Thoracic aorta (tissue), 2 donors: Measurements from ENCODE around the gene SLC27A4. TPM values are rescaled to one million over a fixed set of nuclear protein-coding genes. Genes with fewer than 3 reads are reported as not detected.

Source experiments
- ATAC-seq: fragments of 150-250 bp; one replicate; pipeline ENCODE4 v1.8.0; 2017; ENCODE audit warnings: low read depth; ENCODE audit not compliant: insufficient number of reproducible peaks, low FRiP score
- DNase-seq: peaks from one replicate; pipeline ENCODE4 v3.0.0-alpha.2; 2020; ENCODE audit warnings: low spot score
- H3K27ac ChIP-seq, 2 donors: fragments of 200-600 bp; sonication (generic); 1 replicate in 1 of 2; 2 replicates in 1 of 2; pipeline ENCODE4 v1.5.1; 2016; ENCODE audit warnings: mild to moderate bottlenecking in 2 of 2, moderate library complexity in 2 of 2
- H3K27me3 ChIP-seq: fragments of 200-600 bp; sonication (generic); replicated peaks from 2 replicates; pipeline ENCODE4 v1.6.0; 2016; ENCODE audit warnings: mild to moderate bottlenecking; ENCODE audit not compliant: insufficient read depth
- H3K36me3 ChIP-seq: fragments of 200-600 bp; sonication (generic); one replicate; pipeline ENCODE4 v1.5.1; 2016
- H3K4me1 ChIP-seq, 2 donors: fragments of 200-600 bp; sonication (generic); 1 replicate in 1 of 2; 2 replicates in 1 of 2; pipeline versions ENCODE4 v1.5.1 to v1.6.0; 2016; ENCODE audit warnings: low read depth in 2 of 2, mild to moderate bottlenecking in 1 of 2; ENCODE audit not compliant: control insufficient read depth in 1 of 2
- H3K4me3 ChIP-seq: fragments of 200-600 bp; sonication (generic); 2 replicates; pipeline ENCODE4 v1.5.1; 2016; ENCODE audit warnings: mild to moderate bottlenecking
- H3K9me3 ChIP-seq: fragments of 200-600 bp; sonication (generic); 2 replicates; pipeline ENCODE4 v1.5.1; 2016
- CTCF ChIP-seq: fragments of 200-600 bp; sonication (generic); IDR thresholded peaks from one replicate; pipeline ENCODE4 v1.5.1; 2019; ENCODE audit warnings: antibody characterized with exemption
- total RNA-seq, 2 donors: library from RNA; depleted of rRNA; stranded (reverse); fragments of >200 nt; gene quantifications; one replicate each; pipeline versions ENCODE4 v1.1.0 to v1.2.3, GENCODE V29; 2016

SLC27A4 gene
- total RNA-seq, 2 donors from 2014 or later = 20.9 to 36.8 TPM

- Histone ChIP-seq H3K27ac (no peak overlapping the region), H3K4me3 (no peak overlapping the region), H3K9me3 (no peaks in the 10 kb centered on the region), H3K27me3 (no peaks in the 10 kb centered on the region), H3K36me3 (peaks cover 19% of the 10 kb centered on the region), H3K4me1 (no peaks in the 10 kb centered on the region)
- no peak for ATAC-seq
- no peak for TF ChIP-seq CTCF
- DNase-seq = no peak
Observed at GRCh38 chr9:128355451-128355850, 15.1 kb downstream of the SLC27A4 start.

- Histone ChIP-seq H3K27me3 (no peaks in the 10 kb centered on the region), H3K27ac (no peak overlapping the region), H3K4me1 (peaks cover 0 to 7% of the 10 kb centered on the region in 2 donors), H3K9me3 (no peaks in the 10 kb centered on the region), H3K4me3 (no peak overlapping the region), H3K36me3 (peaks cover 14% of the 10 kb centered on the region)
- no peak for DNase-seq
- no peak for TF ChIP-seq CTCF
- ATAC-seq = no peak
Observed at GRCh38 chr9:128358090-128358489, 17.8 kb downstream of the SLC27A4 start.

- Histone ChIP-seq H3K4me3 (no peak overlapping the region), H3K27ac (no peak overlapping the region), H3K4me1 (peaks cover 0 to 7% of the 10 kb centered on the region in 2 donors), H3K9me3 (no peaks in the 10 kb centered on the region), H3K36me3 (peaks cover 11% of the 10 kb centered on the region), H3K27me3 (no peaks in the 10 kb centered on the region)
- no peak for TF ChIP-seq CTCF
- ATAC-seq (no peak), DNase-seq (no peak)
Observed at GRCh38 chr9:128358861-128359260, 18.5 kb downstream of the SLC27A4 start.

DNA sequence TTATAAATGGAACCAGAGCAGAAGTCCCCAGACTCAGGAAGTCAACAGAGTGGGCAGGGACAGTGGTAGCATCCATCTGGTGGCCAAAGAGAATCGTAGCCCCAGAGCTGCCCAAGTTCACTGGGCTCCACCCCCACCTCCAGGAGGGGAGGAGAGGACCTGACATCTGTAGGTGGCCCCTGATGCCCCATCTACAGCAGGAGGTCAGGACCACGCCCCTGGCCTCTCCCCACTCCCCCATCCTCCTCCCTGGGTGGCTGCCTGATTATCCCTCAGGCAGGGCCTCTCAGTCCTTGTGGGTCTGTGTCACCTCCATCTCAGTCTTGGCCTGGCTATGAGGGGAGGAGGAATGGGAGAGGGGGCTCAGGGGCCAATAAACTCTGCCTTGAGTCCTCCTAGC is 20.5 kb downstream of the SLC27A4 start:
- ATAC-seq (no peak), DNase-seq (no peak)
- Histone ChIP-seq H3K36me3 (peaks cover 1% of the 10 kb centered on the region), H3K27me3 (no peaks in the 10 kb centered on the region), H3K4me1 (peaks cover 4 to 18% of the 10 kb centered on the region in 2 donors), H3K4me3 (no peak overlapping the region), H3K27ac (peak overlapping the region in 1 of 2 donors; percentile 69), H3K9me3 (no peaks in the 10 kb centered on the region)
- TF ChIP-seq CTCF = no peak

DNA sequence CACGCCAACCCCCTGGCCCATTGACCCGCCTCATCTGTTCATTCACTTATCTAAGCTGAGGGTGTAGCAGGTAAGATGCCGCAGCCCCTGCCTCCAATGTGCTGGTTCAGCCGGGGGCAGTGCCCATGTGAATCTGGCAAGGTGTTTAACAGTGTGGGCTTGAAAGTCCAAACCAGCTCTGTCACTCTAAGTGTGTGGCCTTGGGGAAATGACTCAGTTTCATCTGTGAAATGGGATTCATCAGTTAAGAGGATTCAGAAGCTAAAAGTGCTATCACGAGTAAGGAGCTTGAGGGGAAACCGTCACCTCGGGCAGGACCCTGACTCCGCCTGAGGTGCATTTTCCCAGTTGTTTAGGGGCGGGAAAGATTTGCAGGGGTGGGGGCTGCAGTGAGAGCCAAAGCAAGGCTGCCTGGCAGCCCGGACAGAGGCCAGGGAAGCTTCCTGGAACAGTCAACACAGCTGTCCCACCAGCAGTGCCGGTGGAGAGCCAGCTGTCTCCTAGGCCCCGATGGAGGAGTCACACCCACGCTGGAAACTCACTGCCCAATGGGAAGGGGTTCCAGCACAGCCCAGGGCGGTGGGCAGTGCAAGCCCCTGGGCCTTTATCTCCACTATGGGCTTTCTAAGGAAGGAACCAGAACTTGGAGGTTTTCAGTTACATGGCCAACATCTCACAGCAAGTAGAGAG is 21.1 kb downstream of the SLC27A4 start:
- H3K36me3 ChIP-seq = no peaks in the 10 kb centered on the region
- H3K4me3 ChIP-seq = peak overlapping the region; percentile 73
- H3K27ac ChIP-seq = peak overlapping the region; percentile 43 to 69
- ATAC-seq (no peak), DNase-seq (no peak)
- no peaks in the 10 kb centered on the region for H3K9me3 ChIP-seq
- H3K4me1 ChIP-seq = peaks cover 4 to 18% of the 10 kb centered on the region in 2 donors
- TF ChIP-seq CTCF = no peak
- H3K27me3 ChIP-seq = no peaks in the 10 kb centered on the region
